Measurements from ENCODE around the gene CHST11. TPM values are rescaled to one million over a fixed set of nuclear protein-coding genes. Genes with fewer than 3 reads are reported as not detected.

CHST11 gene
- total and polyA plus RNA-seq, 7 experiments from 2014 or later = 23.4 to 74.3 (median 32.0) TPM

GRCh38 chr12:104496336-104496735 lies 39.6 kb downstream of the CHST11 start:
- H3K4me1 Mint-ChIP-seq = peaks cover 64 to 97% (median 89%) of the 10 kb centered on the region in 7 donors
- no peaks in the 10 kb centered on the region for H3K36me3 ChIP-seq (ENCODE audit: control insufficient read depth in 2 of 3, insufficient read depth in 3 of 3, low read length in 3 of 3)
- ChIA-PET CTCF (interaction anchor here (0.6 kb wide), 2 partner anchors 218 to 642 kb away, joined by 3 read pairs; no protein-coding TSS in a partner anchor), POLR2A (interaction anchor here (1.5 kb wide), 1 partner anchor 36 kb away, joined by 4 read pairs; no protein-coding TSS in a partner anchor)
- ATAC-seq (no peak), DNase-seq (no peak)
- H3K36me3 Mint-ChIP-seq = peaks cover 0 to 39% (median 0%) of the 10 kb centered on the region in 5 donors
- no peaks in the 10 kb centered on the region for H3K9me3 ChIP-seq (ENCODE audit: control insufficient read depth in 2 of 3, low read length in 3 of 3)
- no peaks in the 10 kb centered on the region for H3K27me3 Mint-ChIP-seq
- H3K9me3 Mint-ChIP-seq = no peaks in the 10 kb centered on the region
- H3K4me3 ChIP-seq (ENCODE audit: low read length) = no peak overlapping the region
- peaks cover 61 to 76% of the 10 kb centered on the region in 2 donors for H3K4me1 ChIP-seq (ENCODE audit: control insufficient read depth in 2 of 2, insufficient read depth in 2 of 2, low read length in 2 of 2)
- peak overlapping the region in 3 of 10 donors; percentile 30 to 88 (median 64) for H3K4me3 Mint-ChIP-seq
- intact Hi-C loops (cut with micrococcal nuclease) = loop anchor here in 1 of 2 donors (5.0 kb wide), 1 partner anchor 106 kb away; no protein-coding TSS in a partner anchor
- H3K27ac ChIP-seq (ENCODE audit: low read depth, low read length) = no peak overlapping the region
- no peaks in the 10 kb centered on the region for H3K27me3 ChIP-seq (ENCODE audit: control insufficient read depth in 2 of 2, insufficient read depth in 2 of 2, low read length in 2 of 2)
- peak overlapping the region in 3 of 9 donors; percentile 41 to 92 (median 89) for H3K27ac Mint-ChIP-seq

- intact Hi-C loops (cut with micrococcal nuclease) = loop anchor here (1.0 to 5.0 kb wide), 6 partner anchors 8 to 104 kb away; no protein-coding TSS in a partner anchor
- CTCF ChIA-PET = interaction anchor here (1.3 kb wide), 1 partner anchor 38 kb away, joined by 3 read pairs; no protein-coding TSS in a partner anchor
Observed at GRCh38 chr12:104498211-104498801, 41.6 kb downstream of the CHST11 start.

GRCh38 chr12:104499668-104500332 lies 43.1 kb downstream of the CHST11 start:
- CTCF ChIA-PET = interaction anchor here (1.1 to 1.4 kb wide), 2 partner anchors 43 to 118 kb away, joined by 3 to 5 read pairs; partner anchors contain the start of gene CHST11
- peaks cover 0 to 30% (median 0%) of the 10 kb centered on the region in 5 donors for H3K36me3 Mint-ChIP-seq

More at GRCh38 chr12:104498211-104498801, 41.6 kb downstream of the CHST11 start:
- DNase-seq = peak in 8 of 9 donors; percentile 40 to 69 (median 60)
- Mint-ChIP-seq H3K4me1 (peaks cover 62 to 92% (median 88%) of the 10 kb centered on the region in 7 donors), H3K27me3 (no peaks in the 10 kb centered on the region), H3K27ac (peak overlapping the region; percentile 30 to 93 (median 75)), H3K4me3 (peak overlapping the region; percentile 59 to 83 (median 74)), H3K36me3 (peaks cover 0 to 32% (median 2%) of the 10 kb centered on the region in 5 donors), H3K9me3 (no peaks in the 10 kb centered on the region)
- Histone ChIP-seq H3K4me1 (ENCODE audit: control insufficient read depth in 2 of 2, insufficient read depth in 2 of 2, low read length in 2 of 2) (peaks cover 64 to 72% of the 10 kb centered on the region in 2 donors), H3K27me3 (ENCODE audit: control insufficient read depth in 2 of 2, insufficient read depth in 2 of 2, low read length in 2 of 2) (no peaks in the 10 kb centered on the region), H3K9me3 (ENCODE audit: control insufficient read depth in 2 of 3, low read length in 3 of 3) (no peaks in the 10 kb centered on the region), H3K27ac (ENCODE audit: low read depth, low read length) (no peak overlapping the region), H3K36me3 (ENCODE audit: control insufficient read depth in 2 of 3, insufficient read depth in 3 of 3, low read length in 3 of 3) (no peaks in the 10 kb centered on the region), H3K4me3 (ENCODE audit: low read length) (peak overlapping the region; percentile 22)
- POLR2A ChIA-PET = interaction anchor here (1.0 to 1.5 kb wide), 3 partner anchors 11 to 40 kb away, joined by 3 to 7 read pairs (median 5); no protein-coding TSS in a partner anchor
- ATAC-seq = peak; percentile 72

GRCh38 chr12:104501115-104501514 lies 44.4 kb downstream of the CHST11 start:
- Mint-ChIP-seq H3K9me3 (no peaks in the 10 kb centered on the region), H3K36me3 (peaks cover 0 to 26% (median 4%) of the 10 kb centered on the region in 5 donors), H3K4me1 (peaks cover 64 to 87% (median 82%) of the 10 kb centered on the region in 7 donors), H3K27ac (peak overlapping the region in 2 of 9 donors; percentile 30 to 68), H3K4me3 (peak overlapping the region in 1 of 10 donors; percentile 75), H3K27me3 (no peaks in the 10 kb centered on the region)
- no peaks in the 10 kb centered on the region for H3K36me3 ChIP-seq (ENCODE audit: control insufficient read depth in 2 of 3, insufficient read depth in 3 of 3, low read length in 3 of 3)
- intact Hi-C loops (cut with micrococcal nuclease) = no loop called here
- ChIA-PET POLR2A (interaction anchor here (1.0 to 1.8 kb wide), 3 partner anchors 9 to 40 kb away, joined by 3 to 6 read pairs (median 3); no protein-coding TSS in a partner anchor), CTCF (interaction anchor here (0.6 to 1.4 kb wide), 3 partner anchors 24 to 44 kb away, joined by 3 to 5 read pairs (median 3); partner anchors contain the start of gene CHST11)
- no peak overlapping the region for H3K27ac ChIP-seq (ENCODE audit: low read depth, low read length)
- H3K9me3 ChIP-seq (ENCODE audit: control insufficient read depth in 2 of 3, low read length in 3 of 3) = no peaks in the 10 kb centered on the region
- no peaks in the 10 kb centered on the region for H3K27me3 ChIP-seq (ENCODE audit: control insufficient read depth in 2 of 2, insufficient read depth in 2 of 2, low read length in 2 of 2)
- H3K4me3 ChIP-seq (ENCODE audit: low read length) = no peak overlapping the region
- H3K4me1 ChIP-seq (ENCODE audit: control insufficient read depth in 2 of 2, insufficient read depth in 2 of 2, low read length in 2 of 2) = peaks cover 44 to 56% of the 10 kb centered on the region in 2 donors
- no peak for DNase-seq
- ATAC-seq = no peak

More at GRCh38 chr12:104499668-104500332, 43.1 kb downstream of the CHST11 start:
- intact Hi-C loops (cut with micrococcal nuclease) = loop anchor here (2.0 to 5.0 kb wide), 3 partner anchors 15 to 103 kb away; no protein-coding TSS in a partner anchor
- DNase-seq (no peak), ATAC-seq (no peak)
- H3K36me3 ChIP-seq (ENCODE audit: control insufficient read depth in 2 of 3, insufficient read depth in 3 of 3, low read length in 3 of 3) = no peaks in the 10 kb centered on the region
- no peak overlapping the region for H3K27ac ChIP-seq (ENCODE audit: low read depth, low read length)
- Mint-ChIP-seq H3K27me3 (no peaks in the 10 kb centered on the region), H3K4me3 (peak overlapping the region in 5 of 10 donors; percentile 35 to 75 (median 73)), H3K27ac (peak overlapping the region in 7 of 9 donors; percentile 38 to 82 (median 49)), H3K4me1 (peaks cover 57 to 91% (median 86%) of the 10 kb centered on the region in 7 donors), H3K9me3 (no peaks in the 10 kb centered on the region)
- H3K4me1 ChIP-seq (ENCODE audit: control insufficient read depth in 2 of 2, insufficient read depth in 2 of 2, low read length in 2 of 2) = peaks cover 56 to 68% of the 10 kb centered on the region in 2 donors
- POLR2A ChIA-PET = interaction anchor here (0.7 to 1.8 kb wide), 3 partner anchors 39 to 543 kb away, joined by 3 to 6 read pairs (median 3); no protein-coding TSS in a partner anchor
- no peaks in the 10 kb centered on the region for H3K9me3 ChIP-seq (ENCODE audit: control insufficient read depth in 2 of 3, low read length in 3 of 3)
- H3K4me3 ChIP-seq (ENCODE audit: low read length) = no peak overlapping the region
- H3K27me3 ChIP-seq (ENCODE audit: control insufficient read depth in 2 of 2, insufficient read depth in 2 of 2, low read length in 2 of 2) = no peaks in the 10 kb centered on the region

- no peak overlapping the region for H3K27ac Mint-ChIP-seq
- intact Hi-C loops (cut with micrococcal nuclease) = no loop called here
- Histone ChIP-seq H3K27me3 (ENCODE audit: control insufficient read depth in 2 of 2, insufficient read depth in 2 of 2, low read length in 2 of 2) (no peaks in the 10 kb centered on the region), H3K27ac (ENCODE audit: low read depth, low read length) (no peak overlapping the region), H3K4me1 (ENCODE audit: control insufficient read depth in 2 of 2, insufficient read depth in 2 of 2, low read length in 2 of 2) (peaks cover 44 to 50% of the 10 kb centered on the region in 2 donors), H3K9me3 (ENCODE audit: control insufficient read depth in 2 of 3, low read length in 3 of 3) (no peaks in the 10 kb centered on the region), H3K36me3 (ENCODE audit: control insufficient read depth in 2 of 3, insufficient read depth in 3 of 3, low read length in 3 of 3) (no peaks in the 10 kb centered on the region), H3K4me3 (ENCODE audit: low read length) (no peak overlapping the region)
- DNase-seq (no peak), ATAC-seq (no peak)
- ChIA-PET POLR2A (interaction anchor here (1.2 kb wide), 1 partner anchor 14 kb away, joined by 3 read pairs; no protein-coding TSS in a partner anchor), CTCF (interaction anchor here (1.1 kb wide), 1 partner anchor 44 kb away, joined by 3 read pairs; no protein-coding TSS in a partner anchor)
- H3K4me3 Mint-ChIP-seq = no peak overlapping the region
- no peaks in the 10 kb centered on the region for H3K9me3 Mint-ChIP-seq
- peaks cover 67 to 90% (median 79%) of the 10 kb centered on the region in 7 donors for H3K4me1 Mint-ChIP-seq
- no peaks in the 10 kb centered on the region for H3K27me3 Mint-ChIP-seq
- peaks cover 0 to 27% (median 4%) of the 10 kb centered on the region in 5 donors for H3K36me3 Mint-ChIP-seq
Observed at GRCh38 chr12:104501660-104502059, 44.9 kb downstream of the CHST11 start.

- ChIA-PET POLR2A (interaction anchor here (0.6 to 1.4 kb wide), 2 partner anchors 29 to 33 kb away, joined by 3 read pairs; no protein-coding TSS in a partner anchor), CTCF (interaction anchor here (1.1 kb wide), 1 partner anchor 45 kb away, joined by 3 read pairs; no protein-coding TSS in a partner anchor)
- Histone ChIP-seq H3K4me3 (ENCODE audit: low read length) (no peak overlapping the region), H3K4me1 (ENCODE audit: control insufficient read depth in 2 of 2, insufficient read depth in 2 of 2, low read length in 2 of 2) (peaks cover 38 to 46% of the 10 kb centered on the region in 2 donors), H3K27me3 (ENCODE audit: control insufficient read depth in 2 of 2, insufficient read depth in 2 of 2, low read length in 2 of 2) (no peaks in the 10 kb centered on the region), H3K27ac (ENCODE audit: low read depth, low read length) (no peak overlapping the region), H3K9me3 (ENCODE audit: control insufficient read depth in 2 of 3, low read length in 3 of 3) (no peaks in the 10 kb centered on the region), H3K36me3 (ENCODE audit: control insufficient read depth in 2 of 3, insufficient read depth in 3 of 3, low read length in 3 of 3) (no peaks in the 10 kb centered on the region)
- peaks cover 0 to 28% (median 4%) of the 10 kb centered on the region in 5 donors for H3K36me3 Mint-ChIP-seq
- DNase-seq = no peak
- ATAC-seq = no peak
- no peak overlapping the region for H3K27ac Mint-ChIP-seq
- intact Hi-C loops (cut with micrococcal nuclease) = no loop called here
- H3K27me3 Mint-ChIP-seq = no peaks in the 10 kb centered on the region
- no peaks in the 10 kb centered on the region for H3K9me3 Mint-ChIP-seq
- H3K4me1 Mint-ChIP-seq = peaks cover 67 to 89% (median 75%) of the 10 kb centered on the region in 7 donors
- H3K4me3 Mint-ChIP-seq = no peak overlapping the region
Observed at GRCh38 chr12:104502217-104502616, 45.5 kb downstream of the CHST11 start.
